CD4-positive, CD25-positive, alpha-beta regulatory T cell (primary cell): ENCODE results near the gene GSTA2. TPM values are rescaled to one million over a fixed set of nuclear protein-coding genes. Genes with fewer than 3 reads are reported as not detected.
"Not testable (repeated sequence)": the region's sequence is repeated elsewhere in the genome, so short reads cannot be mapped to it uniquely, and the experiment has no call there.

Experiments used
- ATAC-seq, 2 donors: fragments of 150-1000 bp; cut with Tn5 transposase; one replicate each; pipeline ENCODE4 v1.10.0; 2021; ENCODE audit warnings: low read depth in 2 of 2, moderate number of reproducible peaks in 2 of 2, moderate library complexity in 1 of 2
- DNase-seq, 3 donors: peaks; one replicate each; pipeline versions ENCODE4 v3.0.0 to v3.0.0-alpha.2; 2012 to 2022; ENCODE audit warnings: mixed read lengths in 1 of 3
- H3K27ac ChIP-seq: one replicate; pipeline ENCODE4 v1.7.0; 2013; ENCODE audit warnings: mild to moderate bottlenecking, low read length; ENCODE audit not compliant: insufficient read depth, poor library complexity, severe bottlenecking
- H3K27me3 ChIP-seq: one replicate; pipeline ENCODE4 v1.7.0; 2013; ENCODE audit warnings: low read length; ENCODE audit not compliant: control insufficient read depth, insufficient read depth
- H3K36me3 ChIP-seq: one replicate; pipeline ENCODE4 v1.7.0; 2013; ENCODE audit warnings: mild to moderate bottlenecking, low read length, moderate library complexity; ENCODE audit not compliant: control insufficient read depth, insufficient read depth
- H3K4me1 ChIP-seq: 2 replicates; pipeline ENCODE4 v1.7.0; 2013; ENCODE audit warnings: mild to moderate bottlenecking, low read length; ENCODE audit not compliant: insufficient read depth, control insufficient read depth, poor library complexity, severe bottlenecking
- H3K4me3 ChIP-seq: one replicate; pipeline ENCODE4 v1.7.0; 2013; ENCODE audit warnings: low read depth, mild to moderate bottlenecking, low read length, moderate library complexity
- H3K9me3 ChIP-seq, 2 experiments: 1 replicate in 1 of 2; 2 replicates in 1 of 2; pipeline ENCODE4 v1.7.0; 2013; ENCODE audit warnings: low read length in 2 of 2, mild to moderate bottlenecking in 1 of 2, moderate library complexity in 1 of 2; ENCODE audit not compliant: control insufficient read depth in 2 of 2
- H3K27ac Mint-ChIP-seq, 3 donors: one replicate each; pipeline ENCODE4 v1.8.0; 2020 to 2022; ENCODE audit warnings: mild to moderate bottlenecking in 3 of 3, mixed read lengths in 3 of 3, moderate library complexity in 2 of 3
- H3K27me3 Mint-ChIP-seq: one replicate; pipeline ENCODE4 v1.8.0; 2022; ENCODE audit warnings: mild to moderate bottlenecking, mixed read lengths
- H3K36me3 Mint-ChIP-seq: one replicate; pipeline ENCODE4 v1.8.0; 2020; ENCODE audit warnings: mixed read lengths
- H3K4me1 Mint-ChIP-seq, 4 donors: one replicate each; pipeline ENCODE4 v1.8.0; 2020 to 2022; ENCODE audit warnings: mixed read lengths in 4 of 4, mild to moderate bottlenecking in 1 of 4
- H3K4me3 Mint-ChIP-seq, 4 donors: one replicate each; pipeline ENCODE4 v1.8.0; 2020 to 2022; ENCODE audit warnings: mild to moderate bottlenecking in 4 of 4, mixed read lengths in 4 of 4, moderate library complexity in 3 of 4
- H3K9me3 Mint-ChIP-seq, 7 donors: one replicate each; pipeline ENCODE4 v1.8.0; 2020 to 2022; ENCODE audit warnings: mixed read lengths in 7 of 7, mild to moderate bottlenecking in 3 of 7, moderate library complexity in 2 of 7
- polyA plus RNA-seq, 4 donors: library from polyadenylated mRNA; unstranded; fragments of 300-500 nt; fragmentation: Illumina TruSeq; gene quantifications; one replicate each; pipeline ENCODE4 v1.2.3, GENCODE V29; 2021
- total RNA-seq: library from RNA; stranded (reverse); gene quantifications from one replicate; pipeline ENCODE4 v1.2.3, GENCODE V29; 2022

The GSTA2 gene
- total and polyA plus RNA-seq, 5 donors from 2014 or later = not detected

DNA sequence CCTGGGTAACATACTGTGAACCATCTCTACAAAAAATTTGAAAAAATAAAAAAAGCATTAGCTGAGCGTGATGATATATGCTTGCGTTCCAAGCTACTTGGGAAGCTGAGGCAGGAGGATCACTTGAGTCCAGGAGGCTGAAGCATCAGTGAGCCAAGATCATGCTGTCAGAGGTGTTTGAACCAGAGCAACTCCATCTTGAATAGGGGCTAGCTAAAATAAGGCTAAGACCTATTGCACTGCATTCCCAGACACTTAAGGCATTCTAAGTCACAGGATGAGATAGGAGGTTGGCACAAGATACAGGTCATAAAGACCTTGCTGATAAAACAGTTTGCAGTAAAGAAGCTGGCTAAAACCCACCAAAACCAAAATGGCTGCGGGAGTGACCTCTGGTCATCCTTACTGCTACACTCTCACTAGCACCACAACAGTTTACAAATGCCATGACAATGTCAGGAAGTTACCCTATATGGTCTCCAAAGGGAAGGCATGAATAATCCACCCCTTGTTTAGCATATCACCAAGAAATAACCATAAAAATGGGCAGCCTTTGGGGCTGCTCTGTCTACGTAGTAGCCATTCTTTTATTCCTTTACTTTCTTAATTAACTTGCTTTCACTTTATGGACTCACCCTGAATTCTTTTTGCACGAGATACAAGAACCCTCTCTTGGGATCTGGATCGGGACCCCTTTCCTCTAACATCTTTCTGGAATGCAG is 58.3 kb downstream of the GSTA2 start:
- peaks cover 45% of the 10 kb centered on the region for H3K27me3 Mint-ChIP-seq
- H3K36me3 Mint-ChIP-seq, H3K9me3 Mint-ChIP-seq, H3K4me3 Mint-ChIP-seq, H3K36me3 ChIP-seq, H3K4me3 ChIP-seq, H3K9me3 ChIP-seq, H3K4me1 Mint-ChIP-seq, H3K4me1 ChIP-seq, DNase-seq, ATAC-seq, H3K27ac ChIP-seq, H3K27ac Mint-ChIP-seq: not testable (repeated sequence)
- peaks cover 10% of the 10 kb centered on the region for H3K27me3 ChIP-seq

DNA sequence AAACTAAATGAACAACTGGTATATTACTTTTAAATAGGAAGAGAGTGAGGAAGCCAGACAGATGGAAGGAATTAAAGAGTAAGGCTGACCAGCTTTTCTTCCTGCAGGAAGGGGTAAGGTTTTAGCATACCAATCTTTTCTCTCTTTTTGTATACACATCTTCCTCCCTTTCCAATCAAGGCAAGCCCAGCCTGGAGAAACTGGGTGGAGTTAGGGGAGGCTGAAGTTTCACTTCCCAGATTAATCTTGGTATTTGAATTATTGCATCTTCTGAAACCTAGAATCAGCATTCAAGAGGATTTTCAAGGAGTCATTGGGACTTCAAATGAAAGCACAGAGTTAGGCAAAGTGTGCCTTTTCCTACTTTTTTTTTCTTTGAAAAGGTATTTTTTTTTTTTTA is 59.2 kb downstream of the GSTA2 start:
- peaks cover 39% of the 10 kb centered on the region for H3K27me3 Mint-ChIP-seq
- peak overlapping the region in 1 of 4 donors; percentile 28 for H3K4me3 Mint-ChIP-seq
- no peaks in the 10 kb centered on the region for H3K36me3 Mint-ChIP-seq
- Histone ChIP-seq H3K36me3 (no peaks in the 10 kb centered on the region), H3K9me3 (peaks cover 7 to 8% of the 10 kb centered on the region in 2 experiments), H3K4me1 (no peaks in the 10 kb centered on the region), H3K27ac (no peak overlapping the region), H3K4me3 (no peak overlapping the region), H3K27me3 (peaks cover 12% of the 10 kb centered on the region)
- H3K9me3 Mint-ChIP-seq = peaks cover 0 to 3% (median 0%) of the 10 kb centered on the region in 7 donors
- H3K4me1 Mint-ChIP-seq = no peaks in the 10 kb centered on the region
- ATAC-seq = no peak
- DNase-seq = no peak
- no peak overlapping the region for H3K27ac Mint-ChIP-seq

Other genes starting within 250 kb of the GSTA2 start
- gene TRAM2, start 186.4 kb downstream of the GSTA2 start, total RNA-seq = 12.0 TPM
- 1 to 10 TPM; 3.2 to 4.5 (median 3.7) TPM for gene TRAM2, start 186.4 kb downstream of the GSTA2 start, polyA plus RNA-seq
- 8.0 TPM for gene TMEM14A, start 92.4 kb downstream of the GSTA2 start, total RNA-seq
- 10 to 100 TPM; 29.7 to 55.0 (median 43.1) TPM for gene TMEM14A, start 92.4 kb downstream of the GSTA2 start, polyA plus RNA-seq
- gene GSTA1, start 40.3 kb upstream of the GSTA2 start, total RNA-seq = not detected
- gene GSTA1, start 40.3 kb upstream of the GSTA2 start, polyA plus RNA-seq = not detected
- not detected for gene GSTA5, start 77.3 kb upstream of the GSTA2 start, total RNA-seq
- gene GSTA5, start 77.3 kb upstream of the GSTA2 start, polyA plus RNA-seq = not detected
- not detected for gene GSTA3, start 146.2 kb upstream of the GSTA2 start, total RNA-seq
- gene GSTA3, start 146.2 kb upstream of the GSTA2 start, polyA plus RNA-seq = not detected
- gene GSTA4, start 231.8 kb upstream of the GSTA2 start, total RNA-seq = 1.4 TPM
- 1 to 10 TPM; 1.1 to 4.1 (median 1.2) TPM for gene GSTA4, start 231.8 kb upstream of the GSTA2 start, polyA plus RNA-seq